ENCODE measurements around the gene DIP2B. TPM values are rescaled to one million over a fixed set of nuclear protein-coding genes. Genes with fewer than 3 reads are reported as not detected.

DIP2B gene
- total RNA-seq, 1 donor from 2014 or later, result 25.8 TPM

DNA sequence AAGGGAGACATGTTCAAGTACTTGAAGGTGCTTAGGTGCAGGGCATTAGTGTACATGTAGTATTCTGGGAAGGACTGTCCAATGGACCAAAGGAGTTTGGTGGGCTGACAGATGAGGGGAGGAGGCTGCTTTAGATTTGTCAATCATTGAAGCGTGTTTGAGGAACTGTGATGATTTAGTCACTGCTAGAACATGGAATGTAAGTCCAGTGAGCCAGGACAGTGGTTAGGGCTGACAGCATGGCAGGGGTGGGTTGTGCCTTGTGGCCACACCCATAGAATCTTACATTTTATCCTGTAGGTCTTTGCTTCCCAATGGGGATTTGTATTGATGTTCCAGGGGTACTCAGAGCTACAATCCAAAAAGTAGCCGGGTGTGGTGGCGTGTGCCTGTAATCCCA is 24.6 kb downstream of the DIP2B start:
- peaks cover under 1% of the 10 kb centered on the region for H3K36me3 Mint-ChIP-seq (ENCODE audit: low read depth)
- H3K4me3 Mint-ChIP-seq (ENCODE audit: unreplicated experiment), result no peak overlapping the region
- H3K27ac Mint-ChIP-seq (ENCODE audit: unreplicated experiment), result no peak overlapping the region
- TF ChIP-seq, protein P1, sequence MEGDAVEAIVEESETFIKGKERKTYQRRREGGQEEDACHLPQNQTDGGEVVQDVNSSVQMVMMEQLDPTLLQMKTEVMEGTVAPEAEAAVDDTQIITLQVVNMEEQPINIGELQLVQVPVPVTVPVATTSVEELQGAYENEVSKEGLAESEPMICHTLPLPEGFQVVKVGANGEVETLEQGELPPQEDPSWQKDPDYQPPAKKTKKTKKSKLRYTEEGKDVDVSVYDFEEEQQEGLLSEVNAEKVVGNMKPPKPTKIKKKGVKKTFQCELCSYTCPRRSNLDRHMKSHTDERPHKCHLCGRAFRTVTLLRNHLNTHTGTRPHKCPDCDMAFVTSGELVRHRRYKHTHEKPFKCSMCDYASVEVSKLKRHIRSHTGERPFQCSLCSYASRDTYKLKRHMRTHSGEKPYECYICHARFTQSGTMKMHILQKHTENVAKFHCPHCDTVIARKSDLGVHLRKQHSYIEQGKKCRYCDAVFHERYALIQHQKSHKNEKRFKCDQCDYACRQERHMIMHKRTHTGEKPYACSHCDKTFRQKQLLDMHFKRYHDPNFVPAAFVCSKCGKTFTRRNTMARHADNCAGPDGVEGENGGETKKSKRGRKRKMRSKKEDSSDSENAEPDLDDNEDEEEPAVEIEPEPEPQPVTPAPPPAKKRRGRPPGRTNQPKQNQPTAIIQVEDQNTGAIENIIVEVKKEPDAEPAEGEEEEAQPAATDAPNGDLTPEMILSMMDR (IDR thresholded peaks at IDR 0.05), result no peak
- peaks cover 16% of the 10 kb centered on the region for H3K4me1 Mint-ChIP-seq (ENCODE audit: low read depth)
- no peaks in the 10 kb centered on the region for H3K27me3 Mint-ChIP-seq (ENCODE audit: low read depth)
- no peak for DNase-seq (ENCODE audit: low spot score)
- no peaks in the 10 kb centered on the region for H3K9me3 Mint-ChIP-seq (ENCODE audit: low read depth)

DNA sequence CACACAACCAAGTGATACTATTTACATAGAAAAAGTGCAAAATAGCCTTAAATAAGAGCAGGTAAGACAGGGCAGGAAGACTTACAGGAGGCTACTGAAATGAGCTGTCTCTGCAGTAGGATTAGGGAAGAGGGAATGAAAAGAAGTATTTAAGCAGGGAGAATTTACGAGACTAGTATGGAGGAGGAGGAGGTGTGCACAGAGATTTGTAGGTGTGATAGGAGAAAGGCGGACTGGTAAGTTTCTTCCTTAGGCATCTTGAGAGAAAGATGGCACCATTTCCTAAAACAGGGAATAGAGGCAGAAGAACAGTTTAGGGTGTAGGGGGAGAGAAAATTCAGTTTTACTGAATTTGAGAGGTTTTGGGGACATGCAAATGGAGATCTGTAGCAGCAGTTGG is 25.7 kb downstream of the DIP2B start:
- H3K36me3 Mint-ChIP-seq (ENCODE audit: low read depth), result no peaks in the 10 kb centered on the region
- DNase-seq (ENCODE audit: low spot score), result no peak
- no peaks in the 10 kb centered on the region for H3K27me3 Mint-ChIP-seq (ENCODE audit: low read depth)
- TF ChIP-seq, protein P1 (IDR thresholded peaks at IDR 0.05), result no peak
- no peak overlapping the region for H3K27ac Mint-ChIP-seq (ENCODE audit: unreplicated experiment)
- H3K9me3 Mint-ChIP-seq (ENCODE audit: low read depth), result no peaks in the 10 kb centered on the region
- no peak overlapping the region for H3K4me3 Mint-ChIP-seq (ENCODE audit: unreplicated experiment)
- peaks cover 16% of the 10 kb centered on the region for H3K4me1 Mint-ChIP-seq (ENCODE audit: low read depth)

DNA sequence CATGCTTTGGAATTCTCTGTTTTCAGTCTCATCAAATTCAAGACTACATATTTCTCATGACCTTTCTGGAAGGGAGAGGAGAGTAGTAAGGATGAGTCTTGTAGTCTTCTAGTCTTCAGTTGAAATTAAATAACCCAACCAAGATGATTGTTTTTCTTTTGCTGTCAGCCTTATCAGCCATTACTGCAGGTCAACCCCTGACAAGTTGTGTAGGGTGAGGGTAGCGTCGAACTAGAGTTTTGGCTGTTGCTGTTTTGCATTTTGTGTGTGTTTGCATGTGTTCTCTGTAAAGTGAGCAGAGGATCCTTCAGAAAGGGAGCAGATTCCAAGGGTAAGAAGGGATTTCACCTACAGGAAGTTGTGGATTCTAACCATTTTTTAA is 28.4 kb downstream of the DIP2B start:
- H3K36me3 Mint-ChIP-seq (ENCODE audit: low read depth), result peaks cover 5% of the 10 kb centered on the region
- H3K4me3 Mint-ChIP-seq (ENCODE audit: unreplicated experiment), result no peak overlapping the region
- H3K27ac Mint-ChIP-seq (ENCODE audit: unreplicated experiment), result no peak overlapping the region
- TF ChIP-seq, protein P1 (IDR thresholded peaks at IDR 0.05), result no peak
- no peak for DNase-seq (ENCODE audit: low spot score)
- H3K9me3 Mint-ChIP-seq (ENCODE audit: low read depth), result no peaks in the 10 kb centered on the region
- no peaks in the 10 kb centered on the region for H3K27me3 Mint-ChIP-seq (ENCODE audit: low read depth)
- peaks cover 24% of the 10 kb centered on the region for H3K4me1 Mint-ChIP-seq (ENCODE audit: low read depth)

DNA sequence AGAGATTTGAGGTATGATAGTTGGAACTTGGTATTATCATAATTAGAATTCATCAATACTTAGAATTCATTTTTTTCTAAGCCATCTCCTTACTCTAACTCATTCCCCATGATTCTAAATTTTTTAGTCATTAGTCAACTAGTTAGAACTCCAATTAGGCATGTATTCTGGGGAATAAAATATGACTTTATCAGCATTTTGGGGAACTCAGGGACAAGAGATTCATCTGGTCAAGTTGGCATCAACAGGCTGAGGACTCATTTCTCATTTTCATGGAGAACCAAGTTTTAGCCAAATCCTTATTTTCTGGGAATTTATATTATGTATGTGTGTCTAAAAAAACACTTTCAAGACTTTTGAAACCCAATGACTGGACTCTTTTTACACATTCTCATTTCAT is 29.2 kb downstream of the DIP2B start:
- peaks cover 20% of the 10 kb centered on the region for H3K4me1 Mint-ChIP-seq (ENCODE audit: low read depth)
- peaks cover 5% of the 10 kb centered on the region for H3K36me3 Mint-ChIP-seq (ENCODE audit: low read depth)
- DNase-seq (ENCODE audit: low spot score), result no peak
- no peaks in the 10 kb centered on the region for H3K9me3 Mint-ChIP-seq (ENCODE audit: low read depth)
- H3K27me3 Mint-ChIP-seq (ENCODE audit: low read depth), result no peaks in the 10 kb centered on the region
- H3K4me3 Mint-ChIP-seq (ENCODE audit: unreplicated experiment), result no peak overlapping the region
- no peak overlapping the region for H3K27ac Mint-ChIP-seq (ENCODE audit: unreplicated experiment)
- TF ChIP-seq, protein P1 (IDR thresholded peaks at IDR 0.05), result no peak

DNA sequence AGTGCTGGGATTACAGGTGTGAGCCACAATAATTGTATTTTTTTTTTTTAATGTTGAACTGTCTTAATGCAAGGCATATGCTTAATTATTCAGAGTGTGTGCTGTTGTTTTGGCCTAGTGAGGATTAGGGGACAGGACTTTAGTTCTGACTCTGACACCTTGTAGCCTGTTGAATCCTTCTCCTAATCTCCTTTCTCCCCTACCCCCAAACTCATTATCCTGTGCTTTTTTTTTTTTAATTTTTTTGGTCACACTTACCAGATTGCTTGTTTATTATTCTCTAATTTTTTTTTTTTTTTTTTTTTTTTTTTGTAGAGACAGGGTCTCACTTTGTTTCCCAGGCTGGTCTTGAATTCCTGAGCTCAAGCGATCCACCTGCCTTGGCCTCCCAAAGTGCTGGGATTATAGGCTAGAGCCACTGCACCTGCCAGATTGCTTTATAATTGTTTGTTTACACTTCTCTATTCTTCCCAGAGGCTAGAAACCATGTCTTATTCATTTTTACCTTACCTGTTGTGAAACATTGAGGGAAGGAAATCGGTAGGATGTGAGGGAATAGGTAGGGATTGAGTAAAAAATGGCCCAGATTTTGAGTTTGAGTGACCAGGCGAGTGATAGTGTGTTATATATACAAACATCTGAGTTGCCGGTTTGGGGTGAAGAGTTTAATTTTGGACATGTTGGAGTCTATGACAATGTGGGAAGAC is 32.2 kb downstream of the DIP2B start:
- no peak for DNase-seq (ENCODE audit: low spot score)
- no peak overlapping the region for H3K4me3 Mint-ChIP-seq (ENCODE audit: unreplicated experiment)
- no peak overlapping the region for H3K27ac Mint-ChIP-seq (ENCODE audit: unreplicated experiment)
- TF ChIP-seq, protein P1 (IDR thresholded peaks at IDR 0.05), result no peak
- H3K36me3 Mint-ChIP-seq (ENCODE audit: low read depth), result peaks cover 5% of the 10 kb centered on the region
- peaks cover 18% of the 10 kb centered on the region for H3K4me1 Mint-ChIP-seq (ENCODE audit: low read depth)
- no peaks in the 10 kb centered on the region for H3K9me3 Mint-ChIP-seq (ENCODE audit: low read depth)
- no peaks in the 10 kb centered on the region for H3K27me3 Mint-ChIP-seq (ENCODE audit: low read depth)

All from chondrocyte (in vitro differentiated cells).